WTC11 (cell line): ENCODE measurements around the gene HLF. TPM values are rescaled to one million over a fixed set of nuclear protein-coding genes. Genes with fewer than 3 reads are reported as not detected.

ENCODE experiments used
- ATAC-seq: fragments of 200-7000 bp; cut with Tn5 transposase; 2 replicates; pipeline ENCODE4 v1.10.0; 2021; ENCODE audit warnings: mild to moderate bottlenecking, moderate library complexity
- CTCF ChIA-PET: fragments of 300-600 bp; sonication (Branson Sonifier 250); formaldehyde crosslinking; loops from one replicate; lab custom pipeline; 2021; ENCODE audit warnings: antibody characterized with exemption; lab: Charles Lee
- POLR2A ChIA-PET: fragments of 350-600 bp; sonication (Branson Sonifier 250); formaldehyde crosslinking; loops from one replicate; lab custom pipeline; 2021; ENCODE audit warnings: antibody characterized with exemption; lab: Charles Lee
- DNase-seq: peaks from one replicate; pipeline ENCODE4 v3.0.0; 2021; ENCODE audit warnings: low spot score
- H3K27ac Mint-ChIP-seq: 2 replicates; pipeline ENCODE4 v1.8.0; 2021; ENCODE audit warnings: mixed read lengths
- H3K27me3 Mint-ChIP-seq: 2 replicates; pipeline ENCODE4 v1.8.0; 2021; ENCODE audit warnings: low read depth, mild to moderate bottlenecking, moderate library complexity, mixed read lengths
- H3K36me3 Mint-ChIP-seq: 2 replicates; pipeline ENCODE4 v1.8.0; 2021; ENCODE audit warnings: mixed read lengths
- H3K4me1 Mint-ChIP-seq: 2 replicates; pipeline ENCODE4 v1.8.0; 2022; ENCODE audit warnings: mixed read lengths
- H3K4me3 Mint-ChIP-seq: 2 replicates; pipeline ENCODE4 v1.8.0; 2021; ENCODE audit warnings: mild to moderate bottlenecking, moderate library complexity, mixed read lengths
- H3K9me3 Mint-ChIP-seq: 2 replicates; pipeline ENCODE4 v1.8.0; 2021; ENCODE audit warnings: mixed read lengths
- E2F5 ChIP-seq: sonication (generic); formaldehyde crosslinking; IDR thresholded peaks from 2 replicates; pipeline ENCODE4 v1.8.1; 2022; ENCODE audit warnings: mild to moderate bottlenecking, moderate library complexity, missing genetic modification reagents
- ELF4 ChIP-seq: sonication (generic); formaldehyde crosslinking; IDR thresholded peaks from 2 replicates; pipeline ENCODE4 v1.8.1; 2022; ENCODE audit warnings: low read depth, mild to moderate bottlenecking, moderate library complexity, missing genetic modification reagents
- GABPB1 ChIP-seq: sonication (generic); formaldehyde crosslinking; IDR thresholded peaks from 2 replicates; pipeline ENCODE4 v1.8.1; 2023; ENCODE audit warnings: mild to moderate bottlenecking, missing genetic modification reagents
- KAT7 ChIP-seq: sonication (generic); formaldehyde crosslinking; IDR thresholded peaks from 2 replicates; pipeline ENCODE4 v1.8.1; 2023; ENCODE audit warnings: missing genetic modification reagents, mild to moderate bottlenecking, borderline replicate concordance
- MLX ChIP-seq: sonication (generic); formaldehyde crosslinking; IDR thresholded peaks from 2 replicates; pipeline ENCODE4 v1.8.1; 2023; ENCODE audit warnings: mild to moderate bottlenecking, missing genetic modification reagents, moderate library complexity
- NFATC4 ChIP-seq: fragments of 250-450 bp; sonication (Bioruptor Pico); IDR thresholded peaks from 2 replicates; pipeline ENCODE4 v1.9.0; 2021; ENCODE audit warnings: mild to moderate bottlenecking
- NFE2L1 ChIP-seq: sonication (generic); formaldehyde crosslinking; IDR thresholded peaks from 2 replicates; pipeline ENCODE4 v1.8.1; 2023; ENCODE audit warnings: missing genetic modification reagents
- PRDM15 ChIP-seq: sonication (generic); formaldehyde crosslinking; IDR thresholded peaks from 2 replicates; pipeline ENCODE4 v1.8.0; 2022; ENCODE audit warnings: missing genetic modification reagents
- PREB ChIP-seq: sonication (generic); formaldehyde crosslinking; IDR thresholded peaks from 2 replicates; pipeline ENCODE4 v1.8.1; 2022; ENCODE audit warnings: mild to moderate bottlenecking, missing genetic modification reagents, moderate library complexity, borderline replicate concordance
- PRRX2 ChIP-seq: fragments of 250-450 bp; sonication (Bioruptor Pico); IDR thresholded peaks from 2 replicates; pipeline ENCODE4 v1.8.0; 2021; ENCODE audit warnings: mild to moderate bottlenecking
- STAT6 ChIP-seq: sonication (generic); formaldehyde crosslinking; conservative IDR thresholded peaks from 2 replicates; pipeline ENCODE4 v1.8.1; 2023; ENCODE audit warnings: mild to moderate bottlenecking, low read depth, missing genetic modification reagents, moderate library complexity
- TCF7 ChIP-seq: sonication (generic); formaldehyde crosslinking; IDR thresholded peaks from 2 replicates; pipeline ENCODE4 v1.8.0; 2022; ENCODE audit warnings: mild to moderate bottlenecking, low read depth, missing genetic modification reagents, moderate library complexity
- ZMAT4 ChIP-seq: fragments of 250-450 bp; sonication (Bioruptor Pico); IDR thresholded peaks from 2 replicates; pipeline ENCODE4 v1.9.0; 2021; ENCODE audit warnings: mild to moderate bottlenecking
- ZNF138 ChIP-seq: sonication (generic); formaldehyde crosslinking; conservative IDR thresholded peaks from 2 replicates; pipeline ENCODE4 v1.8.1; 2022; ENCODE audit warnings: mild to moderate bottlenecking, moderate library complexity, missing genetic modification reagents
- ZNF423 ChIP-seq: fragments of 250-450 bp; sonication (Bioruptor Pico); IDR thresholded peaks from 2 replicates; pipeline ENCODE4 v2.1.2; 2022; ENCODE audit warnings: mild to moderate bottlenecking, moderate library complexity
- total RNA-seq: library from RNA; stranded (reverse); gene quantifications from 3 replicates; pipeline ENCODE4 v1.2.3, GENCODE V29; 2021

The HLF gene
- total RNA-seq, 1 experiment from 2014 or later = 0.31 TPM

GRCh38 chr17:55282741-55283140 lies 18.0 kb downstream of the HLF start:
- no peak for DNase-seq
- Mint-ChIP-seq H3K27me3 (no peaks in the 10 kb centered on the region), H3K4me1 (peaks cover 13% of the 10 kb centered on the region), H3K27ac (no peak overlapping the region), H3K4me3 (no peak overlapping the region), H3K36me3 (no peaks in the 10 kb centered on the region), H3K9me3 (peaks cover 7% of the 10 kb centered on the region; the same call in 1 of the 2 replicates)
- ChIA-PET CTCF (interaction anchor here (1.1 to 2.3 kb wide), 2 partner anchors 14 to 74 kb away, joined by 3 to 8 read pairs; no protein-coding TSS in a partner anchor), POLR2A (no interaction called here)
- no peak for TF ChIP-seq NFATC4
- no peak for ATAC-seq

- ChIA-PET POLR2A (no interaction called here), CTCF (interaction anchor here (2.3 kb wide), 1 partner anchor 13 kb away, joined by 8 read pairs; no protein-coding TSS in a partner anchor)
- H3K4me3 Mint-ChIP-seq = no peak overlapping the region
- DNase-seq (no peak), ATAC-seq (no peak)
- TF ChIP-seq MLX (CRISPR knock-in tag) (no peak), PRDM15 (CRISPR knock-in tag) (no peak), ZNF423 (CRISPR knock-in tag) (no peak)
- peaks cover 7% of the 10 kb centered on the region; the same call in 1 of the 2 replicates for H3K9me3 Mint-ChIP-seq
- H3K27ac Mint-ChIP-seq = no peak overlapping the region
- peaks cover 13% of the 10 kb centered on the region for H3K4me1 Mint-ChIP-seq
- no peaks in the 10 kb centered on the region for H3K27me3 Mint-ChIP-seq
- no peaks in the 10 kb centered on the region for H3K36me3 Mint-ChIP-seq
Observed at GRCh38 chr17:55283256-55283965, 18.7 kb downstream of the HLF start.

GRCh38 chr17:55284001-55284884 lies 19.5 kb downstream of the HLF start:
- Mint-ChIP-seq H3K27me3 (no peaks in the 10 kb centered on the region), H3K27ac (no peak overlapping the region), H3K4me1 (peaks cover 13% of the 10 kb centered on the region), H3K9me3 (peaks cover 7% of the 10 kb centered on the region; the same call in 1 of the 2 replicates), H3K4me3 (no peak overlapping the region), H3K36me3 (no peaks in the 10 kb centered on the region)
- DNase-seq (no peak), ATAC-seq (peak; percentile 41)
- ChIA-PET CTCF (interaction anchor here (2.3 kb wide), 1 partner anchor 12 kb away, joined by 8 read pairs; no protein-coding TSS in a partner anchor), POLR2A (no interaction called here)
- TF ChIP-seq GABPB1 (CRISPR knock-in tag) = peak; percentile 79
- 0 out of 2 replicates have a peak, but pooled peaks have one; percentile 17 for TF ChIP-seq PREB (CRISPR knock-in tag)
- no peak for TF ChIP-seq KAT7 (CRISPR knock-in tag)

GRCh38 chr17:55284944-55285339 lies 20.2 kb downstream of the HLF start:
- Mint-ChIP-seq H3K4me3 (no peak overlapping the region), H3K27me3 (no peaks in the 10 kb centered on the region), H3K27ac (no peak overlapping the region), H3K36me3 (no peaks in the 10 kb centered on the region), H3K9me3 (peaks cover 7% of the 10 kb centered on the region; the same call in 1 of the 2 replicates), H3K4me1 (peaks cover 13% of the 10 kb centered on the region)
- ChIA-PET CTCF (no interaction called here), POLR2A (no interaction called here)
- ATAC-seq (no peak), DNase-seq (no peak)
- no peak for TF ChIP-seq STAT6 (CRISPR knock-in tag)
- TF ChIP-seq MLX (CRISPR knock-in tag) = no peak
- no peak for TF ChIP-seq ELF4 (CRISPR knock-in tag)
- no peak for TF ChIP-seq ZMAT4 (CRISPR knock-in tag)
- no peak for TF ChIP-seq PRRX2
- TF ChIP-seq E2F5 (CRISPR knock-in tag) = no peak
- no peak for TF ChIP-seq ZNF138
- no peak for TF ChIP-seq TCF7
- no peak for TF ChIP-seq NFE2L1
